HEK293T (cell line): ENCODE measurements around the gene SUPT5H.

Experiments used
- NFRKB ChIP-seq: fragments of 450-650 bp; IDR thresholded peaks from 2 replicates; pipeline ENCODE4 v1.6.1; 2016; ENCODE audit warnings: mild to moderate bottlenecking, moderate library complexity
- TARDBP ChIP-seq: fragments of 450-650 bp; IDR thresholded peaks from 2 replicates; pipeline ENCODE4 v1.6.1; 2016

DNA sequence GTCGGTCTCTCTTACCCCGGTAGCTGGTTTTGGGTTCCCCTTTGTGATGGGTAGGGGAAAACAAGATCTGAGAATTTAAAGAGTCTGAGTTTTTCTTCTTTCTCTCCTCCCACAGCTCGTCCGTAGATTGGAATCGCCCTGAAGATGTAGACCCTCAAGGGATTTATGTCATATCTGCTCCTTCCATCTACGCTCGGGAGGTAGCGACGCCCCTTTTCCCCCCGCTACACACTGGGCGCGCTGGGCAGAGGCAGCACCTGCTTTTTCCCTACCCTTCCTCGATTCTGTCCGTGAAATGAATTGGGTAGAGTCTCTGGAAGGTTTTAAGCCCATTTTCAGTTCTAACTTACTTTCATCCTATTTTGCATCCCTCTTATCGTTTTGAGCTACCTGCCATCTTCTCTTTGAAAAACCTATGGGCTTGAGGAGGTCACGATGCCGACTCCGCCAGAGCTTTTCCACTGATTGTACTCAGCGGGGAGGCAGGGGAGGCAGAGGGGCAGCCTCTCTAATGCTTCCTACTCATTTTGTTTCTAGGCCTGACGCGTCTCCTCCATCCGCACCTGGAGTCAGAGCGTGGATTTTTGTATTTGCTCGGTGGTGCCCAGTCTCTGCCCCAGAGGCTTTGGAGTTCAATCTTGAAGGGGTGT lies 62.5 kb downstream of the SUPT5H start:
- no peak for TF ChIP-seq TARDBP
- no peak for TF ChIP-seq NFRKB
